Measurements from ENCODE around the gene STX8. TPM values are rescaled to one million over a fixed set of nuclear protein-coding genes. Genes with fewer than 3 reads are reported as not detected.
"Not testable (repeated sequence)": the region's sequence is repeated elsewhere in the genome, so short reads cannot be mapped to it uniquely, and the experiment has no call there.

Gene STX8
- total and polyA plus RNA-seq, 9 of the 15 experiments (the other 6 are each of a cell fraction or from before 2014, with no cell fraction given), result 14.6 to 42.5 (median 22.1) TPM

DNA sequence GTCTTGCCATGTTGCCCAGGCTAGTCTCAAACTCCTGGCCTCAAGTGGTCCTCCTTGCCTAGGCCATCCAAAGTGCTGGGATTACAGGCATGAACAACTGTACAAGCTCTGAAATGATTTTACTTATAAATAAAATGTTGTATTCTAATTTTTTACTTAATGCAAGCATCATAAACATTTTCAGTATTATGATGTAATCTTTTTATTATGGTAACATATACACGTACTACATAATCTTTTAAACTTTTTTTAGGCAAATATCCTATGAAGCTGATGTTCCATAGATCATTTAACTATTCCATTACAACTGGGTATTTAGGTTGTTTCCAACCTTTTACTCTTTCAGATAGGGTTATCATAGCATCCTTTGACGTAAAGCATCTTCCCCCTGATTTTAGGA, 35.9 kb upstream of the STX8 start (continued):
- TF ChIP-seq ZNF668 (CRISPR knock-in tag; IDR thresholded peaks at IDR 0.05), result no peak
- TF ChIP-seq, protein P1, sequence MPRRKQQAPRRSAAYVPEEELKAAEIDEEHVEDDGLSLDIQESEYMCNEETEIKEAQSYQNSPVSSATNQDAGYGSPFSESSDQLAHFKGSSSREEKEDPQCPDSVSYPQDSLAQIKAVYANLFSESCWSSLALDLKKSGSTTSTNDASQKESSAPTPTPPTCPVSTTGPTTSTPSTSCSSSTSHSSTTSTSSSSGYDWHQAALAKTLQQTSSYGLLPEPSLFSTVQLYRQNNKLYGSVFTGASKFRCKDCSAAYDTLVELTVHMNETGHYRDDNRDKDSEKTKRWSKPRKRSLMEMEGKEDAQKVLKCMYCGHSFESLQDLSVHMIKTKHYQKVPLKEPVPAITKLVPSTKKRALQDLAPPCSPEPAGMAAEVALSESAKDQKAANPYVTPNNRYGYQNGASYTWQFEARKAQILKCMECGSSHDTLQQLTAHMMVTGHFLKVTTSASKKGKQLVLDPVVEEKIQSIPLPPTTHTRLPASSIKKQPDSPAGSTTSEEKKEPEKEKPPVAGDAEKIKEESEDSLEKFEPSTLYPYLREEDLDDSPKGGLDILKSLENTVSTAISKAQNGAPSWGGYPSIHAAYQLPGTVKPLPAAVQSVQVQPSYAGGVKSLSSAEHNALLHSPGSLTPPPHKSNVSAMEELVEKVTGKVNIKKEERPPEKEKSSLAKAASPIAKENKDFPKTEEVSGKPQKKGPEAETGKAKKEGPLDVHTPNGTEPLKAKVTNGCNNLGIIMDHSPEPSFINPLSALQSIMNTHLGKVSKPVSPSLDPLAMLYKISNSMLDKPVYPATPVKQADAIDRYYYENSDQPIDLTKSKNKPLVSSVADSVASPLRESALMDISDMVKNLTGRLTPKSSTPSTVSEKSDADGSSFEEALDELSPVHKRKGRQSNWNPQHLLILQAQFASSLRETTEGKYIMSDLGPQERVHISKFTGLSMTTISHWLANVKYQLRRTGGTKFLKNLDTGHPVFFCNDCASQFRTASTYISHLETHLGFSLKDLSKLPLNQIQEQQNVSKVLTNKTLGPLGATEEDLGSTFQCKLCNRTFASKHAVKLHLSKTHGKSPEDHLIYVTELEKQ (CRISPR knock-in tag; IDR thresholded peaks at IDR 0.05), result no peak
- no peak for TF ChIP-seq PHB (CRISPR knock-in tag; IDR thresholded peaks at IDR 0.05)
- no peak for TF ChIP-seq COPS2 (conservative IDR thresholded peaks at IDR 0.05)
- no peak for TF ChIP-seq FOXK1 (CRISPR knock-in tag; IDR thresholded peaks at IDR 0.05; ENCODE audit: borderline replicate concordance)
- TF ChIP-seq, protein P2, sequence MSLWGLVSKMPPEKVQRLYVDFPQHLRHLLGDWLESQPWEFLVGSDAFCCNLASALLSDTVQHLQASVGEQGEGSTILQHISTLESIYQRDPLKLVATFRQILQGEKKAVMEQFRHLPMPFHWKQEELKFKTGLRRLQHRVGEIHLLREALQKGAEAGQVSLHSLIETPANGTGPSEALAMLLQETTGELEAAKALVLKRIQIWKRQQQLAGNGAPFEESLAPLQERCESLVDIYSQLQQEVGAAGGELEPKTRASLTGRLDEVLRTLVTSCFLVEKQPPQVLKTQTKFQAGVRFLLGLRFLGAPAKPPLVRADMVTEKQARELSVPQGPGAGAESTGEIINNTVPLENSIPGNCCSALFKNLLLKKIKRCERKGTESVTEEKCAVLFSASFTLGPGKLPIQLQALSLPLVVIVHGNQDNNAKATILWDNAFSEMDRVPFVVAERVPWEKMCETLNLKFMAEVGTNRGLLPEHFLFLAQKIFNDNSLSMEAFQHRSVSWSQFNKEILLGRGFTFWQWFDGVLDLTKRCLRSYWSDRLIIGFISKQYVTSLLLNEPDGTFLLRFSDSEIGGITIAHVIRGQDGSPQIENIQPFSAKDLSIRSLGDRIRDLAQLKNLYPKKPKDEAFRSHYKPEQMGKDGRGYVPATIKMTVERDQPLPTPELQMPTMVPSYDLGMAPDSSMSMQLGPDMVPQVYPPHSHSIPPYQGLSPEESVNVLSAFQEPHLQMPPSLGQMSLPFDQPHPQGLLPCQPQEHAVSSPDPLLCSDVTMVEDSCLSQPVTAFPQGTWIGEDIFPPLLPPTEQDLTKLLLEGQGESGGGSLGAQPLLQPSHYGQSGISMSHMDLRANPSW (CRISPR knock-in tag; IDR thresholded peaks at IDR 0.05), result no peak

DNA sequence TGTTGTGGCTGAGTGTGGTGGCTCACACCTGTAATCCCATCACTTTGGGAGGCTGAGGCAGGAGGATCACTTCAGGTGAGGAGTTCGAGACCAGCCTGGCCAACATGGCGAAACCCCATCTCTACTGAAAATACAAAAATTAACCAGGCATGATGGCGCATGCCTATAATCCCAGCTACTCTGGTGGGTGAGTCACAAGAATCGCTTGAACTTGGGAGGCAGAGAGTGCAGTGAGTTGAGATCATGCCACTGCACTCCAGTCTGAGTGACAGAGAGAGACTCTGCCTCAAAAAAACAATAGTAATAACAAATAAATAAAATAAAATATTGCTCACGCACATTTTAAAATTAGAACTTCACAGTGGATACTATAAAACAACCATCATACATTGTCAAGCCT, 31.4 kb upstream of the STX8 start:
- FAIRE-seq; H3K9me3 ChIP-seq (replicated peaks; ENCODE audit: control insufficient read depth, insufficient read depth, low read depth, low read length); H3K9me1 ChIP-seq (ENCODE audit: control insufficient read depth, insufficient read depth, low read length); DNase-seq (ENCODE audit: extremely low read depth in 1 of 4, low spot score in 3 of 4); H3K27ac ChIP-seq (ENCODE audit: extremely low read depth, low read depth, low read length); BruUV-seq (replicated peaks); H3K9ac ChIP-seq (ENCODE audit: insufficient read depth in 1 of 2, low read depth in 2 of 2, low read length in 2 of 2); CTCF ChIA-PET (ENCODE audit: low intra/inter-chr PET ratio); H3K79me2 ChIP-seq (ENCODE audit: control insufficient read depth, insufficient read depth, low read length); H4K20me1 ChIP-seq (replicated peaks; ENCODE audit: control insufficient read depth, insufficient read depth, low read length); in situ Hi-C loops (cut with MboI); H3K4me3 ChIP-seq; ATAC-seq; H3K4me2 ChIP-seq (ENCODE audit: insufficient read depth, low read length); H3K27me3 ChIP-seq (ENCODE audit: control insufficient read depth in 2 of 2, insufficient read depth in 2 of 2, low read length in 2 of 2); intact Hi-C loops (cut with micrococcal nuclease); H2AFZ ChIP-seq (ENCODE audit: low read depth, low read length); H3K36me3 ChIP-seq (ENCODE audit: control insufficient read depth, insufficient read depth, low read length); H3K4me1 ChIP-seq (replicated peaks in 1 of 2; ENCODE audit: control insufficient read depth in 2 of 2, insufficient read depth in 2 of 2, low read length in 2 of 2): not testable (repeated sequence)
- WGBS (ENCODE audit: insufficient coverage, low coverage, missing lambda C conversion rate), result 0% methylated on average over 5 of the region's 5 CpGs
- POLR2A ChIA-PET, result interaction anchor here (0.8 kb wide), 1 partner anchor 14 kb away, joined by 3 read pairs; no protein-coding TSS in a partner anchor
